Measurements from ENCODE around the gene THRB. TPM values are rescaled to one million over a fixed set of nuclear protein-coding genes. Genes with fewer than 3 reads are reported as not detected.

The THRB gene
- not detected in 2 replicates for total RNA-seq

DNA sequence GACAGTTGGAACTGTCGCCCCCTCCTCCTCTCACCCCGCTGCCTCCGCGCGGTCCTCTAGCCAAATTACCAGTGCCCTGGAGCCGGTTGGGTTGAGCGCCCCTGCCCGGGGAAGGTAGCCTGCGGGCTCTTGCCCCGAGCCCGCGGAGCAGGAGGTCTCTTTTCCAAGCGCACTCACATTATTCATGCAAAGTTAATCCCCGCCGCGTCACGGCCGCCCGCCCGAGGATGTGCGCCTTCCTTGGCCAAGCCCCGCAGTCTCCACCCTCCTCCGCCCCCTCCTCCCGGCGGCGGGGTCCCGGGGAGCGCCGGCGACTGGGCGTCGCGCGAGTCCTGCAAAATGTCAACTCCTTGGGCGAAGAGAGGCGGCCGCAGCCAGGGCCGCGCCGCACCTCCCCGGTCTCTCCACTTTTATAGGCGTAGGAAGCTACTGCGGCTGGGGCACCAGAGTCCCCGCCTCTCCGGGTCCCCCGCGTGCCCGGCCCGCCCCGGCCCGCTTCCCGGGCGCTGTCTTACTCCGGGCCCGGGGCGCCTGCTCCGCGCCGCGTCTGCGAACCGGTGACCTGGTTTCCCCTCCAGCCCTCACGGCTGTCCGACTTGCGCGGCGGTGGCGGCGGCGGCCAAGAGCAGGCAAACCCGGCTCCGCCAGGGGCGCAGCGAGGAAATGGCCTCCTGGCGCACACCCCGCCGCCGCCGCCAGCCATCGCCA, at the start of gene THRB:
Gene THRB, minus strand, starts transcription at position 233 of the 708 bp plus-strand sequence.
- intact Hi-C loops (cut with micrococcal nuclease) = no loop called here

DNA sequence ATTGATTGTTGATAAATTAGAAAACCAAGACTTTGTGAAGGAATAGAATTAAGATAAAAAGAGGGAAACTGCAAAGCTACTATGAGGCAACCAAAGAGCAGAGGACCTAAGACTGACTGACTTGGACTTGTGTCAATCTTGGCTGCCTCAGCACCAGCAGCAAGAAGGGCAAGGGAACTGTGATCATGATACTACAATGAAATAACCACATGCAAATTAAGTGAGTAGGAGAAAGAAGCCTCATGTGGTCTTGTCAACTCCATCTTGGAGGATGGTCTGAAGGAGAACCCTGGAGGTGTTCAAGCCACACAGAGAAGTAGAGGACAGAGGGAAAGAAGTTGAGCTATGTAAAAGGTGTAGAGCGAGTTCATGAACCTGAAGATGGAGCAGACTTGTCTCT, 47.3 kb upstream of the THRB start:
- intact Hi-C loops (cut with micrococcal nuclease) = no loop called here

DNA sequence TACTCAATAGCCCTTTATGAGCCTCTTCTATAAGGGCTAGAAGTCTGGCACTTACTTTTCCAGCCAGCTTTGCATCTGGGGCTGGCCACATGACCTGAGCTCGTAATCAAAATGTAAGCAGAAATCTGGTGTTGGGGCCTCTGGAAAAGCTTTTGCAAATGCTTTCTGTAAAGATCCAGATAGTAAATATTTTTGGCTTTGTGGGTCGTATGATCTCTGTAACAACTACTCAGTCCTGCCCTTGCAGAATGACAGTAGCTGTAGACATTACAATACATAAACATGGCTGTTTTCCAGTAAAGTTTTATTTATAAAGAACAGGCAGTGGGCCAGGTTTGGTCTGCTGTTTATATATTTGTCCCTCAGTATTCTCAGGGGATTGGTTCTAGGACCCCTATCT, 46.2 kb upstream of the THRB start:
- intact Hi-C loops (cut with micrococcal nuclease) = no loop called here

DNA sequence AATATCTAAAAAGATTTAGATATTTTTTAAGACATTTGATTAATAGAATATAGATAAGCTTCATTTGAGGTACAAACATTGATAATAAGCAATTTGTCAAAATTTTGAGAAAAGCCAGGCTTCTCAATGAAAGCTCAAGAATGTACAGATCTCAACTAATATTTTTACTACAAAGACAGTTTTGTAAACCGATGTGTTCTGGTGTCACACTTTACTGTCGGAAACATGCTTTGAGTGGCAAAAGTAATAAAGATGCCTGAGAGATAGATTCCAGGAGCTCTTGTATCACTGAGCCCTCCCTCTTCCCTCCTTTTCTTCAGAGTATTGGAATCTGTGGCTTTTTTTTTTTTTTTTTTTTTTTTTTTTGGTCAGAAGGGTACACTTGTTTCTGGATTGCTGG, 45.0 kb upstream of the THRB start:
- intact Hi-C loops (cut with micrococcal nuclease) = no loop called here

DNA sequence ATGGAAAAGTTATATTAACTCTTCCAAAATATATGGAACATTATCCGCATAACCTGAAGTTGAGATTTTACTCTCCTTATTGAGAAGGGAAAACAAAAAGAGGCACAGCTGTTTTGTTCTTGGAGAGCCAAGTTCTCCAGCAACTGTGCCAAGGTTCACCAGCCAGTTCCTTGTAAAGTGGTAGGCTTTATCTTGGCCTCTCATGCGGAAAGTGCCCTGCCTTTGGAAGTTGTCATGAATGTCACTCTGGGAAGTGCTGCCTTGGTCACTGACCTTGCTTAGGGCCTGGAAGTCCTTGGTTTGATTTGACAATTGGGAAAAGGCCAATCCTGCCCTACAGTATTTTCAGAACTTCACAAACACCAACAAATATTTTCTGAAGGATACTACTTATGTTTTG, 44.2 kb upstream of the THRB start:
- intact Hi-C loops (cut with micrococcal nuclease) = no loop called here

DNA sequence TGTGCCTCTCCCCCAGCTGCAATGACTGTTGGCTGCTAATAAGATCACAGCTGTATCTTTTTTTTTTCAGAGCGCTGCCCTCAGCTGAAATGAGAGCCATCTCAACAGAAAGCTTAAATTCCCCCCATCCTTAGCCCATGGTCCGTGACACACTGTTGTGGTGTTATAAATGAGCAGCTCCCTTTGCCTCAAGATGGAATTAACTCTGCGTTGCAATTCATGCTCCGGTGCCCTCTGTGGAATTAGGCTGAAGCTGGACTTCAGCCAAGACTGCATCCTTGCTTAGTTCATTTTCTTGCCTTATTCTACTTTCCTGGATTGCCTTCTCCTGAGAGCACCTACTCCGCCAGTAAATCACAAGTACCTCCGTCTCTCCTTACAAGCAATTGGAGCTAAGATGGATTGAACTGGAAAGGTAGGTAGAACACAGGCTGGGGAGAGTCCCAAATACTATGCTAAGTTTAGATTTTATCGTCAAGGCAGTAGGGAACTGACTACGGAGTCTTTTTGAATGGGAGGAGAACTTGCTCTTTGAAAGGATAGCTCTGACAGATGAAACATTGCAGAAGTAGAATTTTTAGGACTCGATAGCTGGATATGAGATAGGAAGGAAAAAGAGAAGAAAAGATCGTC, 39.0 kb upstream of the THRB start:
- intact Hi-C loops (cut with micrococcal nuclease) = no loop called here

DNA sequence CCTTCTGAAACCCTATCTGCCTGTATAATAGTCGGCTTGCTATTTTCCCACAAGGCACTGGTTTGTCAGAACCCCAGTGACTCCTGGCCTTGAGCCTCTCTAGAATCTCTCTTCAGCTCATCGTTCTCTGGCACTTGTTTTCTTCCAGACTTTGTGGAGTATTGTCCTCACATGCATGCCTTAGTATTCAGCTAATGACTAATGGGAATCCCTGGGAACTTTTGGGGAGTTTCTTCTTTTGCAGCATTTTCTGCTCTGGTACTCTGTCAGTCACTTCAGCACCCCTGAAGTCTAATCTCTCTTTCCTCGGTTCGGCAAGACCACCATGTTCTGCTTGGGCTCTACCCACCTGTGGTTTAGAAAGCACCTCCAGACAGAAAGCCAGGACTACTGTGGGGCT, 35.8 kb upstream of the THRB start:
- intact Hi-C loops (cut with micrococcal nuclease) = no loop called here

DNA sequence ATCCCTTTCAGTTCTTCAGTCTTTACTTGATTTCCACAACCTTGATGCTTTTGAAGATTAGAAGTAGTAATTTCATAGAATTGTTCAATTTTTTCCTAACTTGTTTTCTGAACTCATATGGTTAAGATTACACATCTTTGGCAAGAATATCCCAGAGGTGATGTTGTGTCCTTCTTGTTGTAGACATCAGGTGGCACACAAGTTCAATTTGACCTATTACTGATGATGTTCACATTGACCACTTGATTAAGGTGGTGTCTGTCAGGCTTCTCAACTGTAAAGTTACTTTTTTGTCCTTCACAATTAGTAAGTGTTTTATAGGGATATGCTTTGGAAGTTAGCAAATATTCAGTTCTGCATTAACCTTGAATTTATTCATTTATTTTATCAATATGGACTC, 34.6 kb upstream of the THRB start:
- intact Hi-C loops (cut with micrococcal nuclease) = no loop called here

DNA sequence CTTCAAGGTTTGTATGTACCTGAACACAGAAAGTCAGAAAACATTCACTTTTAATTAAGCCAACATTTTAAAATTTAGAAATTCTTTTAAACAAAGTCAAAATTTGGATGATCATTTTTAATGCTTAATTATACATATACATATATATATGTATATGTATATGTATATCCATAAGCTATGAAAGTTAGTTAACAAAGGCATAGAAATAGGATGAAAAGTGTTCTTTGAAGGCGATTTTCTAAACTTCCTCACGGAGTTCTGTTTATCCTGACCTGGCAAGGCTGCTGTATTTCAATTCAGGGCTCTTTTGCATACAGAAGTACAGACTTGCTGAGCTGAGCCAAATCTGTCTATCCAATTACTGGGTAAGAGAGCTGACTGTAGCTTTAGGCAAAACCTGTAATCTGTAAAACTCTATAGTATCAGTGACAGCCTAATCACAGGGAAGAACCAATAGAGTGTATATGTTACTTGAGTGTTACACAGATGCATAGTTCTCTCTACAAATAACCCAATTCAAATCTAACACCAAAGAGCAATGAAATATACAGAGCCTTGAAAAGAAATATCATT, 32.1 kb upstream of the THRB start:
- intact Hi-C loops (cut with micrococcal nuclease) = no loop called here

DNA sequence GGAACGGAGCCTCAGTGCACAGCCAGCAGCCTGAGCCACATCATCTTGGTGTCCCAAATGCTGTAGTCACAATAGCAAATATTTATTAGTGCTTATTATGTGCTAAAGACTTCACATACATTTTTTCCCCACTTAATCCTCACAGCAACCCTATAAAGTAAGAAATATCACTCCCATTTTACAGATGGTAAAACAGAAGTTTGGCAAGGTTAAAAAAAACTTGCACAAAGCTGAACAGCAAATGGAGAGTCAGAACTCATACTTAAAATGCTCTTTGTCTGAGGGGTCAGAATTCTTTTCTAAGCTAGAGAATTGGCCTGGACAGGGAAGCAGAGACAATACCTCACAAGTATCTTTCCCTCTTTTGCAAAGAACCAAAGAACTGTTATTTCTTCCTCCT, 30.9 kb upstream of the THRB start:
- intact Hi-C loops (cut with micrococcal nuclease) = no loop called here

DNA sequence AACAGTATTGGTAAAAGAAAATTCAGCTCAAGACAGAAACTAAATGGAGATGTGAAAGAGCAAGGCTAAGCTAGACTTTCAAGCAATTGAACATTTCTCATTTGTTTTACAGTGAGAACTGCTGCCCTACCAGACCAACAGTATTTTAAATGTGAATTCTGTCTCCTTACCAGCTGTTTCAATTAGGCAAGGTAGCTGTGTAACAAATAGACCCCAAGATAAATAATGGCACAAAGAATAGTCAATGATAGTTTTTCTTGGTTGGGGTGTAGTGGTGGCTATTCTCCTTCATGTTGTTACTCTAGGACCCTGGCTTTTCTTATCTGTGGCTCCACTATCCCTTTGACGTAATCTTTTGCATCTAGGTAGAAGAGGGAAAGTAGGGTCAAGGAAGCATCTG, 30.4 kb upstream of the THRB start:
- intact Hi-C loops (cut with micrococcal nuclease) = no loop called here

DNA sequence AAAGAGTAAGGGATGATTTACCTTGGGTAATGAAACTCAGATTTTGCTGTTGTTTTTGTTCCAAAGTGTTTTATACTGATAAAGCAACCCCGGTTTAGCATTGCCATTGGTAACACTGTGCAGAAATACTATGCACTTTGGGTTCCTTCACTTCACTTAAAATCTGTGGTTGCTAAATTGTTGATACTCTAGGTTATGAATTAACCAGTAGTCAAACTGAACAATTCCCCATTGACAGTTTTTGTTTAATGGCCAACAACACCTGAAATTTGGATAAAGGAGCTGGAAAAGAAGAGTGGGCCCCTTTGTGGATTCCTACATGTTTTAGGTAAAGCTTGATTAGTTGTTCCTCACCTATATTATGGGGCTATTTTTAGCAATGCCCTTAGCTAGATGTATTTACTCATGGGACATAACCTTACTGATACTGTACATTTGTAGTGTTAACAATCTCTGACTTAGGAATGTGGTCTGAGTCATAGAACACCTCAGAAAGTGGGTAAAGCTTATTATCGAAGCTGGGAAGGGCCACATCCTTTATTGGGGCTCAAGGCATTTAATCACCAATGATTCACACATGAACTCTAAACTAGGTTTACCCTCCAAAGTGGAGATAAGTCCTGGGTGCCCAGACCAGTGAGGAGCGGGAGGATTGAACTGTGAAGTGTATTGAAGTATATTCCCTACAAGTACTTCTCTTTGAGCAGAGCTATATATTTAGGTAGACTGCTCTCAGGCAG, 29.5 kb upstream of the THRB start:
- intact Hi-C loops (cut with micrococcal nuclease) = no loop called here

DNA sequence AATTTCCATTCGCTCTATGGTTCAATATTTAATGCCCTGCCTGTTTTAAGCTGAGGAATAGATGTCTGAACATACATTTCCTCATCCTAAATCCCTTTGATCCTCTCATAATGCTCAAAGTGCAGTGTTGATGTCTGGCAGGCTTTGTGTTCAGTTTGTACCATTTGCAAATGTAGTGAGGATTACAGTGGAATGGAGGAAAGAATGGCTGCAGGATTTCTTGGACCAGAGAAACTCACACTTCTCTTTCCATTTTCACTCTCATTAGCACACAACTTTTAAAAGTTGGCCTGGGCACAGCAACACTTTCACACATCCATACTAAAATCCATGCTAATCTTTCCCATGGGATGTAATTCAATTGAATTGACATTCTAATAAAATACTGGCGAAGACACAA, 28.6 kb upstream of the THRB start:
- intact Hi-C loops (cut with micrococcal nuclease) = no loop called here

DNA sequence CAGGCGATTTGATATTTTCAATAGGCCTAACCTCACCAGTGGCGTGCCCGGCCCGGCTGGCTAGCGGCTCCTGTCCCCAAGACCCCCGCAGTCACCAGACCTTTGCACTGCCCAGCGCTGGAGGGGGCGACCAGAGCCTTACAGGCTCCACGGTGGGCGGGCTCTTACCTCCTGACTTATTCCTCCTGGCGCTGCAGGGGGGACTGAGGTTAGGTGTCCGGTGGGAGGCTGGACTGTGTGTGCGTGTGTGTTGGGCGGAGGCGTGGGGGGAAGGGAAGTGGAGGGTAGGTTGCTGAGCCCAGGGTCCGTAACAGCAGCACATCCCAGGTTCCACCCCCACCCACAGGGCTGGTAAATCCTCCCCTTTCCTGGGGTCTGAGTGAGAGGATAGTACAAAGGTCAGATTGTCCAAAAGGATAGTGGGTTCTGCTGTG, 27.5 kb upstream of the THRB start:
- intact Hi-C loops (cut with micrococcal nuclease) = no loop called here

DNA sequence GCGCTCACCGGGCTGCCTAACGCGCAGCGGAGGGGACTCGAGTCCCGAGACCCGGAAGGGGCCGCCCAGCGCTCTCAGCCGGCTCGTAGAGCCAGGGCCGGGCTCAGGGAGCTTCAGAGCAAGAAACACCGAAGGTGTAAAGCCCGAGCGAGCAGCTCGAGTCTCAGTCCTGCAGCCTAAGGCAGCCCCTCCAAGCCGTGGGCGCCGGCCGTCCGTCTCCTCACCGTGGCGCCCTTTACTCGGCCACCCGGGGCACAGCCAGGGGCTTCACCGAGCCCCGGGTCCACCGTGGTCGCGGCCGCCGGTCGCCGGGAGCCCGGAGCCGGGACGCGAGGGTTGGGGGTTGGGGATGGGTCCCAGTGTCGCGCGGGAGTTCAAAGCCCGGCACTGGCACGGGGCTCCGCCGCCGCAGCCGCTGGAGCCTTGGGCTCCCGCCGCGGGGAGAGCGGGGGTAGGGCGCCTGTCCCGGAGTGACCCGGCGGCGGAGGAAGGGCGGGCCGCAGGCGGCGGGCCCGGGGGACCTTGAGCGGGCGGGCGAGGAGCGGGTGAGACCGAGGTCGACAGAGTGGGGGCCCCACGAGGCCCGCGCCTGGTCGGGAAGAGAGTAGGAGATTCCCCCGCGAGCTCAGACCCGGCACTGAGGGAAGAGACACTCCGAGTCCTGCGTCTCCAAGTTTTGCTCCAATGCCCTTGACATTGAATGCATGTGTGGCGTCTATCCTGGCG, 26.9 kb upstream of the THRB start:
- intact Hi-C loops (cut with micrococcal nuclease) = no loop called here

DNA sequence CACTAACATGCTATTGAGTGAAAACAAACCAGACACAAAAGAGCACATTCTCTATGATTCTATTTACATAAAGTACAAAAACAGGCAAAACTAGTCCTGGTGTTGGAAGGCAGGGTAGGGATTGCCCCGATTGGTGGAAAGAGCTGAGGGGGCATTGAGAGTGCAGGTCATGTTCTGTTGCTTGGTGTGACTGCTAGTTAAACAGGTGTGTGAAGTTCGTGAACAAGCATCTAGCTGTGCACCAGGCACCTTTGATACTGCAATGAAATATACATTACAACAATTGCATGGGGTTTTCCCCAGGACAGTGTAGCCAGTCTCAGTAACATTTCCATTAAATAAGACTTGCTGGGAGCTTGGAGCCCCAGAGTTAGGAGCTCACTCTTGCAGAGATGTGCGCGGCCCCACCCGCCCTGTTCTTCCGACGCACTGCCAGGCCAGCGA, 26.3 kb upstream of the THRB start:
- intact Hi-C loops (cut with micrococcal nuclease) = no loop called here

DNA sequence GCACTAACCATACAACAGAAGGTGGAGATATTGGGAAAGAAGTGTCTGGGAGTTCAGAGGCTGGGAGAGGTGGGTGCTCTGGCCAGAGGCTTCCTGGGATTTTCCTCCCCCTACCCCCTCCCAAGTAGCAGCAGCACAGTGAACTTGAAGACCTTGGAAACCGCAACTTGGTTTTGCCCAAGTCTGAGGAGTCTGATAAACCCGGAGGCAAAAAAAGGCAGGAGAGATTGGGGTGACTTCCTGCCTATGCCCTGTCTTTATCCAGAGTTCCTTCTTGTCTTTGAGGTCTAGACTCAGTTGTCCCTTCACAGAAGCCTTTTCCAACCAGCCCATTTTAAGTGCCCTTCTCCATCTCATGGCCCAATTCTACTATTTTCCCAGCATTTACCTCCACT, 25.4 kb upstream of the THRB start:
- intact Hi-C loops (cut with micrococcal nuclease) = no loop called here

DNA sequence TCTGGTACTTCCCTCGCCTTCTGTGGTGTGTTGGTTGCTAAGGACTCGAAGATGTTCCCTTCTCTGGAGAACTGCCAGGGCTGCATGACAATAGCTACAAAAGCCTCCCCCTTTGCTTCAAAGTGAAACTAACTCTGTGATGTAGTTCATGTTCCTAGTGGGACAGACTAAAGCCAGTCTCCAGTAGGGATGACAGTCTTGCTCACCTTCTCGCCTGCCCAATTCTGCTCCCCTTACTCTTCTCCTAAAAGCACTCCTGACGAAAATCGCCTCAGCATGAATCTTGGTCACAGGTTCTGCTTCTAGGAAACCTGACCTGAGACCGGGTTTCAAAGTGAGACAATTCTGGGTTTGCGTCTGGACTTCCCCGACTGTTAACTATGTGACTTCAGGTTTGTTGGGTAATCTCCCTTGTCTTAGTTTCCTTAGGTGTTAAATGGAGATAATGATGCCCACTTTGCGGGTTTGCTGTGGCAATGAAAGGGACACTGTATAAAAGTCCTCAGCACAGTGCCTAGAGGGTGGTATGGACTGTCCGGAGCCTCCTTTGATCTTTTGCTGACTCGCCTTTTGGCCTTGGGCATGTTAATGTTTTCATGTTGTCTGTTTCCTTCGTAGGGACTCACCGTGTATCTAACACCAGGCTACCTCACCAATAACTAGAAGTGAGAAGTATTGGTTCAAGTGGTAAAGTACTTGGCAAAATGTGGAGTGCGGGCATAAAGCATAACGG, 24.9 kb upstream of the THRB start:
- intact Hi-C loops (cut with micrococcal nuclease) = no loop called here

DNA sequence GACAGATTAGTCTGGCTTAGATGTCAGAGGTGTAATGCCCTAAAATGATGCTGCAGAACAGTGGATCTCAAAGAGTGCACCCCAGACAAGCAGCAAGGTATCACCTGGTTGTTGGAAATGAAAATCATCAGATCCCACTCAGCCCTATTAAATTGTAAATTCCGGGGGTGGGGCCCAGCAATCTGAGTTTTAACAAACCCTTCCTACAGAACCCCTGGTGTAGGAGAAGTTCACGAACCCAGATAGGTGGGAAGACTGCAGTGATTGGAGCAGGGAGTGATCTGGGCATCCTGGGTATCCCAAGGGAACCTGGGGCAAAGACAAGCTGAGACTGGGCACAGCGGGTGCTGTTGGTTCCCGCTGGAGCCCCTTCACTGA, 24.3 kb upstream of the THRB start:
- intact Hi-C loops (cut with micrococcal nuclease) = no loop called here

DNA sequence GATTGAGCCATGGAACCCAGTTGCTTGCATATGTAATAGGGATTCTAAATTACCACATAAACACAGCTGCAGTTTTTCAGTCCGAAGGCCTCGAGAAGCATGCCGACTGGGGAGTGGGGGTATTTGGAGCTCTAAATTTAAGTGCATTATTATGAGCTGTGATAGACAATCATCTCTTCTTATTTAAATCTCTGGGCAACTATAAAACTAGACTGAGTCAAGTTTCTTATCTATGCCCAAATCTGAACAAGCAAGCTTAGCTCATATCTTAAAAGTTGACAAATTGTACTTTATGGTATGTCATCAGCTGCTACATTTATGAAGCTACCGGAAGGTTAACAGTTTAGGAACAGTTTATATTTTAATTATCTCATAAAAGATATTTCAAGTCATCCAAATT, 19.5 kb upstream of the THRB start:
- intact Hi-C loops (cut with micrococcal nuclease) = no loop called here

DNA sequence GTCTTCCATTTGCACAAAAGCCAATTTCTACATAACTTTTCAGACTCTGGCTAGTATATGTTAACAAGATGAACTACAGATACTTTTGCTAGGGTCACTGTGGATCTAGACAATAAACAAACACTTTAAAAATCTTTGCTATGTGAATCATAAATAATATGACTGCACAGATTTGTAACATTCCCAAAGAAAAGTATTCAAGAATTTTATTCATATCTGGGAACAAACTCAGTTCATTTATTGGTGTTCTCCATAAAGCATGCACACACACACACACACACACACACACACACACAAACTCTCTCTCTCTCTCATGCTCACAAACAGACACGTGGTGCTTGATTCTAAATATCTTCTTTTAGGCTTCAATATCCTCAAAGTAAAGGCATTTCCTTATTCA, 18.8 kb upstream of the THRB start:
- intact Hi-C loops (cut with micrococcal nuclease) = no loop called here

Measured in T-helper 1 cell treated with Interleukin-12 subunit alpha and Interleukin-12 subunit beta and Interleukin-4 antibody, amounts not matched to agents 30 ng/mL and 1 ng/mL, for 36 hours (primary cell).